T47D (cell line): ENCODE results near the gene WIPF2.

Experiments used
- DNase-seq, 2 experiments: peaks; one replicate each; pipeline versions ENCODE4 v3.0.0 to v3.0.0-alpha.2; 2011 to 2012; ENCODE audit warnings: low read depth in 1 of 2, low spot score in 1 of 2
- JUND ChIP-seq: IDR thresholded peaks from 2 replicates; pipeline ENCODE4 v1.6.1; 2012; ENCODE audit warnings: low read depth
- in situ Hi-C: cut with HindIII; loops from 2 replicates; pipeline ENCODE4 v1.10.0; 2016; ENCODE audit warnings: low sequenced_read_pairs, low pct_unique_long_range_greater_than_20kb

The WIPF2 gene

GRCh38 chr17:40316571-40317344 is 97.7 kb downstream of the WIPF2 start:
- peak; percentile 57 to 94 for DNase-seq
- TF ChIP-seq JUND: peak; percentile 47; the same call in 1 of the 2 replicates
- in situ Hi-C loops: no loop called here

- in situ Hi-C loops: no loop called here
- no peak for TF ChIP-seq JUND
- peak; percentile 73 to 90 for DNase-seq
Measured at GRCh38 chr17:40317345-40317873, 98.3 kb downstream of the WIPF2 start.

- in situ Hi-C loops: no loop called here
- TF ChIP-seq JUND: no peak
- DNase-seq: peak; percentile 98 to 99
Measured at GRCh38 chr17:40317880-40318829, 99.1 kb downstream of the WIPF2 start.

GRCh38 chr17:40318830-40319391 is 99.8 kb downstream of the WIPF2 start:
- no peak for TF ChIP-seq JUND
- peak in 1 of 2 experiments; percentile 14 for DNase-seq
- in situ Hi-C loops: no loop called here

- in situ Hi-C loops: no loop called here
- no peak for TF ChIP-seq JUND
- peak in 1 of 2 experiments; percentile 86 for DNase-seq
Measured at GRCh38 chr17:40319651-40320540, 100.8 kb downstream of the WIPF2 start.

GRCh38 chr17:40320756-40321523 is 101.8 kb downstream of the WIPF2 start:
- peak in 1 of 2 experiments; percentile 98 for DNase-seq
- TF ChIP-seq JUND: no peak
- in situ Hi-C loops: no loop called here

GRCh38 chr17:40321524-40321929 is 102.4 kb downstream of the WIPF2 start:
- DNase-seq: no peak
- no peak for TF ChIP-seq JUND
- in situ Hi-C loops: no loop called here

GRCh38 chr17:40321961-40322357 is 102.9 kb downstream of the WIPF2 start:
- in situ Hi-C loops: no loop called here
- no peak for TF ChIP-seq JUND
- no peak for DNase-seq

GRCh38 chr17:40322358-40323315 is 103.5 kb downstream of the WIPF2 start:
- no peak; the same call in 1 of the 2 replicates for TF ChIP-seq JUND
- DNase-seq: peak in 1 of 2 experiments; percentile 100
- in situ Hi-C loops: no loop called here
